A549 (cell line): ENCODE data around the gene AUTS2.

Source experiments
- HDAC2 ChIP-seq: fragments of 200-600 bp; sonication (generic); IDR thresholded peaks from 2 replicates; pipeline ENCODE4 v1.6.1; 2016
- NR3C1 ChIP-seq: fragments of >200 bp; sonication (Bioruptor Twin); formaldehyde crosslinking; IDR thresholded peaks from 3 replicates; pipeline ENCODE4 v1.6.1; 2017
- POLR2AphosphoS2 ChIP-seq: conservative IDR thresholded peaks from 2 replicates; pipeline ENCODE4 v1.6.1; 2012; ENCODE audit warnings: low read length, improper control_type of control experiment, inconsistent platforms
- RNF2 ChIP-seq: fragments of 200-600 bp; sonication (generic); IDR thresholded peaks from 2 replicates; pipeline ENCODE4 v1.6.1; 2016; ENCODE audit warnings: low read depth, mild to moderate bottlenecking, antibody characterized with exemption, moderate library complexity, borderline replicate concordance
- SMC3 ChIP-seq: fragments of >200 bp; sonication (Bioruptor Twin); formaldehyde crosslinking; IDR thresholded peaks from 3 replicates; pipeline ENCODE4 v1.6.1; 2018; ENCODE audit warnings: inconsistent platforms
- SREBF2 ChIP-seq: fragments of 450-650 bp; IDR thresholded peaks from 2 replicates; pipeline ENCODE4 v1.6.1; 2014; ENCODE audit warnings: mild to moderate bottlenecking, moderate library complexity
- TF ChIP-seq, protein P1 (sequence below): fragments of >200 bp; sonication (Bioruptor Twin); formaldehyde crosslinking; IDR thresholded peaks from 3 replicates; pipeline ENCODE4 v1.5.1; 2016
- TF ChIP-seq, protein P2 (sequence below): IDR thresholded peaks from 2 replicates; pipeline ENCODE4 v1.6.1; 2012
- TF ChIP-seq, protein P3 (sequence below): fragments of 250-450 bp; sonication (Bioruptor Pico); IDR thresholded peaks from 2 replicates; pipeline ENCODE4 v1.5.0; 2021; ENCODE audit warnings: mild to moderate bottlenecking, moderate library complexity, borderline replicate concordance

DNA sequence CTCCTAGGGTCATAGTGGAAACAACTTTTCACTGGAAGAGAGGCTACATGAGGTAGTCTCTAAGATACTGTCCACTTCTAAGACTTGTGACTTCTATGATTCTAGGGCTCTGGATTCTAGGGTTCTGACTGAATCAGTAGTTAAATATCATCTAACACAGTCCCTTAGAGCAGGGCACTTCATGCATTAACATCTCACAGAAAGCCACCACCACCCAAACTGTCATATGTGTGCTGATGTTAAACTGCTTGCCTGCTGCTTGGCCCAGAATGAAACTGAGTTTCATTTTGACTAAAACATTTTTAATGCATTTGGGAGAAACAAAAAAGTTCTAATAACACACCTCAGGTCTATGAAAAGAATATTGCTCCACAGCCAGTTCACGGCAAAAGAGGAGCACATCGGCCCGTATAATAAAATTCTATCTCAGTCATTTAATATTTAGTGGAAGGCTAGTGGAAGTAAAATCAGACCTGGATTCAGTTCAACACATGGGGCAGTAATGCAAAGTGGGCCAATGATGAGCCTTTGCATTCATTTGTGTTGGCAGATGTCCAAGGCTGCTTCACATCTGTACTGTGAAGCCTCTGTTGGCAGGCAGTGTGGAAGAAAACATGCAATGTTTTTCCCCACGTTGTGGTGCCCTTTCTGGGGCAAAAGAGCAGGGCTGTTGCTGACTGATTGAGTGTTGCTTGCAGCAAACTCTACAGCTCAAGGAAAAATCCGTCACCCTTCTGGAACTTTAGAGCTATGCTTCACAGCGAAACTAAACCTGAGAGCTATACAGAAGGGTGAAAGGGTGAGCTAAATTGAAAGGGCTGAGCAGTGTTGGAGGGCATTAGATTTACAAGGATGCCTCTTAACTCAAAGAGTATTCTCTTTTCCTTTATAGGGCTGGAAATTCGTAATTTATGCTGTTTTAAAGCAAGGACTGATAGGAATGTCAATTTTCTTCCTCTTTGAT, 33.5 kb upstream of the AUTS2 start:
- TF ChIP-seq, protein P1, sequence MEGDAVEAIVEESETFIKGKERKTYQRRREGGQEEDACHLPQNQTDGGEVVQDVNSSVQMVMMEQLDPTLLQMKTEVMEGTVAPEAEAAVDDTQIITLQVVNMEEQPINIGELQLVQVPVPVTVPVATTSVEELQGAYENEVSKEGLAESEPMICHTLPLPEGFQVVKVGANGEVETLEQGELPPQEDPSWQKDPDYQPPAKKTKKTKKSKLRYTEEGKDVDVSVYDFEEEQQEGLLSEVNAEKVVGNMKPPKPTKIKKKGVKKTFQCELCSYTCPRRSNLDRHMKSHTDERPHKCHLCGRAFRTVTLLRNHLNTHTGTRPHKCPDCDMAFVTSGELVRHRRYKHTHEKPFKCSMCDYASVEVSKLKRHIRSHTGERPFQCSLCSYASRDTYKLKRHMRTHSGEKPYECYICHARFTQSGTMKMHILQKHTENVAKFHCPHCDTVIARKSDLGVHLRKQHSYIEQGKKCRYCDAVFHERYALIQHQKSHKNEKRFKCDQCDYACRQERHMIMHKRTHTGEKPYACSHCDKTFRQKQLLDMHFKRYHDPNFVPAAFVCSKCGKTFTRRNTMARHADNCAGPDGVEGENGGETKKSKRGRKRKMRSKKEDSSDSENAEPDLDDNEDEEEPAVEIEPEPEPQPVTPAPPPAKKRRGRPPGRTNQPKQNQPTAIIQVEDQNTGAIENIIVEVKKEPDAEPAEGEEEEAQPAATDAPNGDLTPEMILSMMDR = no peak
- TF ChIP-seq, protein P2, sequence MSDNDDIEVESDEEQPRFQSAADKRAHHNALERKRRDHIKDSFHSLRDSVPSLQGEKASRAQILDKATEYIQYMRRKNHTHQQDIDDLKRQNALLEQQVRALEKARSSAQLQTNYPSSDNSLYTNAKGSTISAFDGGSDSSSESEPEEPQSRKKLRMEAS = no peak
- TF ChIP-seq POLR2AphosphoS2 = no peak
- no peak for TF ChIP-seq RNF2
- TF ChIP-seq, protein P3, sequence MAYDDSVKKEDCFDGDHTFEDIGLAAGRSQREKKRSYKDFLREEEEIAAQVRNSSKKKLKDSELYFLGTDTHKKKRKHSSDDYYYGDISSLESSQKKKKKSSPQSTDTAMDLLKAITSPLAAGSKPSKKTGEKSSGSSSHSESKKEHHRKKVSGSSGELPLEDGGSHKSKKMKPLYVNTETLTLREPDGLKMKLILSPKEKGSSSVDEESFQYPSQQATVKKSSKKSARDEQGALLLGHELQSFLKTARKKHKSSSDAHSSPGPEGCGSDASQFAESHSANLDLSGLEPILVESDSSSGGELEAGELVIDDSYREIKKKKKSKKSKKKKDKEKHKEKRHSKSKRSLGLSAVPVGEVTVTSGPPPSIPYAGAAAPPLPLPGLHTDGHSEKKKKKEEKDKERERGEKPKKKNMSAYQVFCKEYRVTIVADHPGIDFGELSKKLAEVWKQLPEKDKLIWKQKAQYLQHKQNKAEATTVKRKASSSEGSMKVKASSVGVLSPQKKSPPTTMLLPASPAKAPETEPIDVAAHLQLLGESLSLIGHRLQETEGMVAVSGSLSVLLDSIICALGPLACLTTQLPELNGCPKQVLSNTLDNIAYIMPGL (CRISPR knock-in tag) = no peak
- no peak for TF ChIP-seq NR3C1
- no peak for TF ChIP-seq HDAC2
- no peak for TF ChIP-seq SMC3
- no peak for TF ChIP-seq SREBF2
